GM12891 (cell line): ENCODE measurements around the gene TRPC6.

ENCODE experiments used
- PAX5 ChIP-seq: IDR thresholded peaks from 2 replicates; pipeline ENCODE4 v1.6.1; 2011; ENCODE audit warnings: low read length, moderate library complexity, mild to moderate bottlenecking; ENCODE audit not compliant: insufficient read depth, severe bottlenecking
- POLR2A ChIP-seq: IDR thresholded peaks from 2 replicates; pipeline ENCODE4 v1.6.1; 2011; ENCODE audit warnings: low read depth, low read length, control low read depth
- SPI1 ChIP-seq: IDR thresholded peaks from 2 replicates; pipeline ENCODE4 v1.6.1; 2011; ENCODE audit warnings: low read depth, low read length, control low read depth
- TAF1 ChIP-seq: IDR thresholded peaks from 2 replicates; pipeline ENCODE4 v1.6.1; 2011; ENCODE audit warnings: low read depth, low read length, control low read depth

GRCh38 chr11:101456812-101457211 lies 127.0 kb downstream of the TRPC6 start:
- TF ChIP-seq POLR2A (no peak), TAF1 (no peak), PAX5 (no peak), SPI1 (no peak)
